Measurements from ENCODE around the gene TFCP2L1. TPM values are rescaled to one million over a fixed set of nuclear protein-coding genes. Genes with fewer than 3 reads are reported as not detected.

TFCP2L1 gene
- total and polyA plus RNA-seq, 2 of the 4 experiments (the other 2 are of a cell fraction), result not detected

DNA sequence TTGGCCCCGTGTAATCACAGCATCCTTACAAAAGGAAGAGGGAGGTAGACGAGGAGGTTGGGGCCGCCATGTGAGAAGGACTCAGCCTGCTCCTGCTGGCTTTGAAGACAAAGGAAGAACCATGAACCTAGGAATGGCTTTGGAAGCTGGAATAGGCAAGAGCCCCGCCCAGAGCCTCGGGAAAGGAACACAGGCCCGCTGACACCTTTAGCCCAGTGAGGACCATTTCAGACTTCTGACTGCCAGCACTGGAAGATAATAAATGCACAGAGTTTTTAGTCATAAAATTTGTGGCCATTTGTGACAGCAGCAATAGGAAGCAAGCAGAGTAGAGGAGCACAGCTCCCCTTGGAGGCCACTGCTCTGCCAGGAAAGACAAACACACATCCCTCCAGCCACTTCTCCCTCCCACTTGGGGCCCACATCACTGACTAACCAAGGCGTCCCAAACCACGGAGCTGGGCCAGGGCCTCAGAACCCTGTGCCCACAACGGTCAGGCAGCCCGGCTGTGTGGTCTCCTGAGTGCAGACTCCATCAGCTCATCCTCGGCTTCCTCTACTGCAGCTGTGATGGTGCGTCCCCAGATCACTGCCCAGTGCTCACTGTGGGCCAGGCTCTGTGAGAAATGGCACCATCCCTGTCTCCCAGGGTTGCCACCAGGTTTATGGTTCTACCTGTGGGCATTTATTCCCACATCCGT is 39.7 kb downstream of the TFCP2L1 start:
- H3K4me3 ChIP-seq (ENCODE audit: insufficient read depth, low read depth, low read length), result no peak overlapping the region

More for the DNA sequence above, 39.7 kb downstream of the TFCP2L1 start:
- Histone ChIP-seq H3K36me3 (ENCODE audit: control insufficient read depth, insufficient read depth, low read length) (no peaks in the 10 kb centered on the region), H4K5ac (ENCODE audit: low read depth, low read length) (no peak overlapping the region), H3K9me3 (ENCODE audit: control insufficient read depth, insufficient read depth, low read length) (no peaks in the 10 kb centered on the region), H3K9me1 (ENCODE audit: insufficient read depth, low read length) (no peaks in the 10 kb centered on the region), H4K91ac (ENCODE audit: insufficient read depth, low read depth, low read length) (no peak overlapping the region), H3K4ac (ENCODE audit: low read depth, low read length) (no peak overlapping the region), H4K20me1 (ENCODE audit: insufficient read depth, low read length) (no peaks in the 10 kb centered on the region), H3K27ac (ENCODE audit: insufficient read depth, low read length) (no peak overlapping the region), H3K9ac (ENCODE audit: low read depth, low read length) (no peak overlapping the region), H2BK20ac (ENCODE audit: low read depth, low read length) (no peak overlapping the region), H2AFZ (replicated peaks; ENCODE audit: low read length, poor library complexity) (no peak overlapping the region), H3K4me1 (ENCODE audit: control insufficient read depth, insufficient read depth, low read length) (no peaks in the 10 kb centered on the region), H3K56ac (ENCODE audit: extremely low read depth, insufficient read depth, low read length) (no peak overlapping the region), H3K4me2 (ENCODE audit: low read depth, low read length) (no peak overlapping the region), H3K14ac (replicated peaks; ENCODE audit: low read depth, low read length) (no peak overlapping the region), H3K27me3 (ENCODE audit: control insufficient read depth, insufficient read depth, low read length) (peaks cover 53% of the 10 kb centered on the region), H2AK9ac (replicated peaks; ENCODE audit: low read depth, low read length, poor library complexity) (no peak overlapping the region), H3K18ac (ENCODE audit: low read depth, low read length) (no peak overlapping the region), H2BK120ac (ENCODE audit: low read depth, low read length) (no peak overlapping the region), H3K79me1 (ENCODE audit: low read depth in 1 of 2, low read length in 2 of 2) (no peaks in the 10 kb centered on the region), H2BK5ac (ENCODE audit: low read depth, low read length, poor library complexity, severe bottlenecking) (no peak overlapping the region), H4K8ac (ENCODE audit: low read depth in 2 of 2, low read length in 2 of 2) (no peak overlapping the region), H3K23ac (ENCODE audit: low read depth, low read length) (no peak overlapping the region), H2AK5ac (ENCODE audit: low read depth, low read length) (no peak overlapping the region), H2BK15ac (ENCODE audit: low read depth, low read length) (no peak overlapping the region)
- BruUV-seq (replicated peaks), result no TSS peak
- in situ Hi-C loops (cut with MboI; ENCODE audit: low sequenced_read_pairs), result no loop called here
- WGBS, 2 experiments (ENCODE audit: extremely low coverage in 2 of 2, insufficient read length in 1 of 2), result 70% methylated on average over 10 of the region's 13 CpGs; no CpG with 5 or more reads in 1 of the 2 experiments
- TF ChIP-seq, protein P1, sequence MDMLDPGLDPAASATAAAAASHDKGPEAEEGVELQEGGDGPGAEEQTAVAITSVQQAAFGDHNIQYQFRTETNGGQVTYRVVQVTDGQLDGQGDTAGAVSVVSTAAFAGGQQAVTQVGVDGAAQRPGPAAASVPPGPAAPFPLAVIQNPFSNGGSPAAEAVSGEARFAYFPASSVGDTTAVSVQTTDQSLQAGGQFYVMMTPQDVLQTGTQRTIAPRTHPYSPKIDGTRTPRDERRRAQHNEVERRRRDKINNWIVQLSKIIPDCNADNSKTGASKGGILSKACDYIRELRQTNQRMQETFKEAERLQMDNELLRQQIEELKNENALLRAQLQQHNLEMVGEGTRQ (IDR thresholded peaks at IDR 0.05; ENCODE audit: low read depth, low read length), result no peak
- TF ChIP-seq MAZ (IDR thresholded peaks at IDR 0.05; ENCODE audit: borderline replicate concordance, low read depth, low read length) (no peak), FOS (IDR thresholded peaks at IDR 0.05; ENCODE audit: low read depth, low read length) (no peak), RAD21 (IDR thresholded peaks at IDR 0.05; ENCODE audit: low read length) (no peak), CHD1 (IDR thresholded peaks at IDR 0.05; ENCODE audit: low read depth, low read length) (no peak), BHLHE40 (IDR thresholded peaks at IDR 0.05; ENCODE audit: low read depth, low read length) (no peak), CEBPB (IDR thresholded peaks at IDR 0.05; ENCODE audit: low read depth, low read length) (no peak), RCOR1 (IDR thresholded peaks at IDR 0.05; ENCODE audit: insufficient replicate concordance, low read length) (no peak)
- TF ChIP-seq, protein P2, sequence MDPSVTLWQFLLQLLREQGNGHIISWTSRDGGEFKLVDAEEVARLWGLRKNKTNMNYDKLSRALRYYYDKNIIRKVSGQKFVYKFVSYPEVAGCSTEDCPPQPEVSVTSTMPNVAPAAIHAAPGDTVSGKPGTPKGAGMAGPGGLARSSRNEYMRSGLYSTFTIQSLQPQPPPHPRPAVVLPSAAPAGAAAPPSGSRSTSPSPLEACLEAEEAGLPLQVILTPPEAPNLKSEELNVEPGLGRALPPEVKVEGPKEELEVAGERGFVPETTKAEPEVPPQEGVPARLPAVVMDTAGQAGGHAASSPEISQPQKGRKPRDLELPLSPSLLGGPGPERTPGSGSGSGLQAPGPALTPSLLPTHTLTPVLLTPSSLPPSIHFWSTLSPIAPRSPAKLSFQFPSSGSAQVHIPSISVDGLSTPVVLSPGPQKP (IDR thresholded peaks at IDR 0.05; ENCODE audit: borderline replicate concordance, low read depth, low read length), result no peak
- dilution Hi-C loops (cut with HindIII; ENCODE audit: low sequenced_read_pairs, unreplicated experiment), result no loop called here
- CTCF ChIA-PET, result no interaction called here
- DNase-seq (no peak), ATAC-seq (ENCODE audit: low read depth) (no peak)
- intact Hi-C loops (cut with micrococcal nuclease), result no loop called here
- POLR2A ChIA-PET (ENCODE audit: unreplicated experiment), result no interaction called here
